ENCODE data around the gene FBXO10.

DNA sequence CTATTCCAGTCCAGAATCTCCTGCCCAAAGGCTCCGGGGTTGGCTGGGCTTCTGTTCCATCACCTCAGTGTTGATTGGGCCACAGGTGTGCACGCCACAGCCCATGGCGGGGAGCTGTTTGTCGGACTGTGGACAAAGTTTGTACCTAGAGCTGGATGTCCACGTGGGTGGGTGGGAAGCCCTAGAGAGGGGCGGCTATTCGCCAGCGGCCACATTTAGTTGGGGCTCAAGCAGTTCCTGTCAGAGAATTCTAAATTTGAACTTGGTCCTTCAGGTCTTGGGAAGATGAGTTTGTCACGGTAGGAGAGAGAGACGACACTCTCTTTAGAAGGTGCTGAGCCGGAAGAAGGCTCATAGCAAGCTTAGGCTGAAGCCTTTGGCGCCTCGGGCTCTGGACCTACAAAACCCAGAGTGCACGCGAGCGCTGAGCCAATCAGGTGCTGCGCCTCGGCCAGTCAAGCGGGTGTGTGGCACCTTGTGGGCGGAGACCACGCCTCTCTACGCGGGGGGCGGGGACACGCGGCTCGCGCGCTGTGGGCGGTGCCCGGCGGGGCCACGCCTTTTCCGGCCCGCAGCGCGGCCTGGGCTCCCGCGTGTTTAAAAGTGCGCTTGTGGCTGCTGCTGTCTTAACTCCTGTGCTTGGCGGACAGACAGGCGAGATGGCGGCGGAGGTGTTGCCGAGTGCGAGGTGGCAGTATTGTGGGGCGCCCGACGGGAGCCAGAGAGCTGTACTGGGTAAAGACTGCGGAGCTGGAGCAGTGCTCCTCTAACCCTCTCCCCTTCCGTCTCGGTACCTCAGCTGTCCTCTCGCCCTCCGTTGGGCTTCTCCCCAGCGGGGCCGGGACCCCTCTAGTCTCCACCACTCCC is 90.6 kb downstream of the FBXO10 start, which contains the start of gene POLR1E:
- TF ChIP-seq, protein P1, sequence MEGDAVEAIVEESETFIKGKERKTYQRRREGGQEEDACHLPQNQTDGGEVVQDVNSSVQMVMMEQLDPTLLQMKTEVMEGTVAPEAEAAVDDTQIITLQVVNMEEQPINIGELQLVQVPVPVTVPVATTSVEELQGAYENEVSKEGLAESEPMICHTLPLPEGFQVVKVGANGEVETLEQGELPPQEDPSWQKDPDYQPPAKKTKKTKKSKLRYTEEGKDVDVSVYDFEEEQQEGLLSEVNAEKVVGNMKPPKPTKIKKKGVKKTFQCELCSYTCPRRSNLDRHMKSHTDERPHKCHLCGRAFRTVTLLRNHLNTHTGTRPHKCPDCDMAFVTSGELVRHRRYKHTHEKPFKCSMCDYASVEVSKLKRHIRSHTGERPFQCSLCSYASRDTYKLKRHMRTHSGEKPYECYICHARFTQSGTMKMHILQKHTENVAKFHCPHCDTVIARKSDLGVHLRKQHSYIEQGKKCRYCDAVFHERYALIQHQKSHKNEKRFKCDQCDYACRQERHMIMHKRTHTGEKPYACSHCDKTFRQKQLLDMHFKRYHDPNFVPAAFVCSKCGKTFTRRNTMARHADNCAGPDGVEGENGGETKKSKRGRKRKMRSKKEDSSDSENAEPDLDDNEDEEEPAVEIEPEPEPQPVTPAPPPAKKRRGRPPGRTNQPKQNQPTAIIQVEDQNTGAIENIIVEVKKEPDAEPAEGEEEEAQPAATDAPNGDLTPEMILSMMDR (IDR thresholded peaks at IDR 0.05; ENCODE audit: low read depth, low read length), result no peak
- TF ChIP-seq EZH2phosphoT487 (IDR thresholded peaks at IDR 0.05; ENCODE audit: low read depth), result no peak

All from OCI-LY3 (cell line).